K562 (cell line): Measurements from ENCODE around the gene ZNF644. TPM values are rescaled to one million over a fixed set of nuclear protein-coding genes. Genes with fewer than 3 reads are reported as not detected.

ENCODE experiments used
- GATAD2B ChIP-seq: fragments of 450-650 bp; IDR thresholded peaks from 2 replicates; pipeline ENCODE4 v1.6.1; 2017; ENCODE audit warnings: mild to moderate bottlenecking, borderline replicate concordance
- HIVEP1 ChIP-seq: fragments of 250-450 bp; sonication (Bioruptor Pico); IDR thresholded peaks from 2 replicates; pipeline ENCODE4 v1.4.0; 2020; ENCODE audit warnings: mild to moderate bottlenecking
- polyA plus RNA-seq, 8 experiments: library from polyadenylated mRNA; depleted of rRNA in 4 of 8; stranded (reverse) in 5 of 8; unstranded in 3 of 8; fragments of >200 nt; fragmentation: Nextera tagmentation in 2 of 8; fragmentation: Illumina TruSeq in 1 of 8; extraction: Ambion mirVana in 2 of 8; extraction: Trizol in 1 of 8; gene quantifications; 2 replicates each; pipeline versions ENCODE4 v1.2.1 to v1.2.3, GENCODE V29; 2011 to 2014; ENCODE audit warnings: inconsistent platforms in 1 of 8, missing spikeins in 1 of 8
- total RNA-seq, 7 experiments: library from RNA; depleted of rRNA in 6 of 7; stranded (reverse); fragments of >200 nt in 6 of 7; fragmentation: Illumina TruSeq in 2 of 7; extraction: Trizol in 2 of 7; gene quantifications; 2 replicates each; pipeline versions ENCODE4 v1.2.1 to v1.2.3, GENCODE V29; 2011 to 2021; ENCODE audit warnings: low replicate concordance in 1 of 7
- TF ChIP-seq, protein P1 (sequence below): fragments of 200-600 bp; sonication (generic); IDR thresholded peaks from one replicate; pipeline ENCODE4 v1.6.1; 2012; ENCODE audit warnings: mild to moderate bottlenecking, low read depth, low read length, inconsistent platforms

The ZNF644 gene
- total and polyA plus RNA-seq, 9 of the 15 experiments (the other 6 are each of a cell fraction or from before 2014, with no cell fraction given), result 25.3 to 71.4 (median 39.6) TPM

DNA sequence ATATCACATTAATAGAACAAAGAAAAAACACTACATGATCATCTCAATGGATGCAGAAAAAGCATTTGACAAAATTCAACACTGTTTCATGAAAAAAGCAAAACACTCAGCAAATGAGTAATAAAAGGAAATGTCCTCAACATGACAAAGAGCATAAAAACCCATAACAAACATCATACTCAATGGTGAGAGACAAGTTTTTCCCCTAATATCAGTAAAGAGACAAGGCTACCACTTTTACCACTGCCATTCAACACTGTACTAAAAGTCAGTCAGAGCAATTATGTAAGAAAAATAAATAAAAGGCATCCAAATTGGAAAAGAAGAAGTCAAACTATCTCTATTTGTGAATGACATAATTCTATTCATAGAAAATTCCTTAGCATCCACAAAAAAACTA is 64.3 kb downstream of the ZNF644 start (continued):
- TF ChIP-seq, protein P1, sequence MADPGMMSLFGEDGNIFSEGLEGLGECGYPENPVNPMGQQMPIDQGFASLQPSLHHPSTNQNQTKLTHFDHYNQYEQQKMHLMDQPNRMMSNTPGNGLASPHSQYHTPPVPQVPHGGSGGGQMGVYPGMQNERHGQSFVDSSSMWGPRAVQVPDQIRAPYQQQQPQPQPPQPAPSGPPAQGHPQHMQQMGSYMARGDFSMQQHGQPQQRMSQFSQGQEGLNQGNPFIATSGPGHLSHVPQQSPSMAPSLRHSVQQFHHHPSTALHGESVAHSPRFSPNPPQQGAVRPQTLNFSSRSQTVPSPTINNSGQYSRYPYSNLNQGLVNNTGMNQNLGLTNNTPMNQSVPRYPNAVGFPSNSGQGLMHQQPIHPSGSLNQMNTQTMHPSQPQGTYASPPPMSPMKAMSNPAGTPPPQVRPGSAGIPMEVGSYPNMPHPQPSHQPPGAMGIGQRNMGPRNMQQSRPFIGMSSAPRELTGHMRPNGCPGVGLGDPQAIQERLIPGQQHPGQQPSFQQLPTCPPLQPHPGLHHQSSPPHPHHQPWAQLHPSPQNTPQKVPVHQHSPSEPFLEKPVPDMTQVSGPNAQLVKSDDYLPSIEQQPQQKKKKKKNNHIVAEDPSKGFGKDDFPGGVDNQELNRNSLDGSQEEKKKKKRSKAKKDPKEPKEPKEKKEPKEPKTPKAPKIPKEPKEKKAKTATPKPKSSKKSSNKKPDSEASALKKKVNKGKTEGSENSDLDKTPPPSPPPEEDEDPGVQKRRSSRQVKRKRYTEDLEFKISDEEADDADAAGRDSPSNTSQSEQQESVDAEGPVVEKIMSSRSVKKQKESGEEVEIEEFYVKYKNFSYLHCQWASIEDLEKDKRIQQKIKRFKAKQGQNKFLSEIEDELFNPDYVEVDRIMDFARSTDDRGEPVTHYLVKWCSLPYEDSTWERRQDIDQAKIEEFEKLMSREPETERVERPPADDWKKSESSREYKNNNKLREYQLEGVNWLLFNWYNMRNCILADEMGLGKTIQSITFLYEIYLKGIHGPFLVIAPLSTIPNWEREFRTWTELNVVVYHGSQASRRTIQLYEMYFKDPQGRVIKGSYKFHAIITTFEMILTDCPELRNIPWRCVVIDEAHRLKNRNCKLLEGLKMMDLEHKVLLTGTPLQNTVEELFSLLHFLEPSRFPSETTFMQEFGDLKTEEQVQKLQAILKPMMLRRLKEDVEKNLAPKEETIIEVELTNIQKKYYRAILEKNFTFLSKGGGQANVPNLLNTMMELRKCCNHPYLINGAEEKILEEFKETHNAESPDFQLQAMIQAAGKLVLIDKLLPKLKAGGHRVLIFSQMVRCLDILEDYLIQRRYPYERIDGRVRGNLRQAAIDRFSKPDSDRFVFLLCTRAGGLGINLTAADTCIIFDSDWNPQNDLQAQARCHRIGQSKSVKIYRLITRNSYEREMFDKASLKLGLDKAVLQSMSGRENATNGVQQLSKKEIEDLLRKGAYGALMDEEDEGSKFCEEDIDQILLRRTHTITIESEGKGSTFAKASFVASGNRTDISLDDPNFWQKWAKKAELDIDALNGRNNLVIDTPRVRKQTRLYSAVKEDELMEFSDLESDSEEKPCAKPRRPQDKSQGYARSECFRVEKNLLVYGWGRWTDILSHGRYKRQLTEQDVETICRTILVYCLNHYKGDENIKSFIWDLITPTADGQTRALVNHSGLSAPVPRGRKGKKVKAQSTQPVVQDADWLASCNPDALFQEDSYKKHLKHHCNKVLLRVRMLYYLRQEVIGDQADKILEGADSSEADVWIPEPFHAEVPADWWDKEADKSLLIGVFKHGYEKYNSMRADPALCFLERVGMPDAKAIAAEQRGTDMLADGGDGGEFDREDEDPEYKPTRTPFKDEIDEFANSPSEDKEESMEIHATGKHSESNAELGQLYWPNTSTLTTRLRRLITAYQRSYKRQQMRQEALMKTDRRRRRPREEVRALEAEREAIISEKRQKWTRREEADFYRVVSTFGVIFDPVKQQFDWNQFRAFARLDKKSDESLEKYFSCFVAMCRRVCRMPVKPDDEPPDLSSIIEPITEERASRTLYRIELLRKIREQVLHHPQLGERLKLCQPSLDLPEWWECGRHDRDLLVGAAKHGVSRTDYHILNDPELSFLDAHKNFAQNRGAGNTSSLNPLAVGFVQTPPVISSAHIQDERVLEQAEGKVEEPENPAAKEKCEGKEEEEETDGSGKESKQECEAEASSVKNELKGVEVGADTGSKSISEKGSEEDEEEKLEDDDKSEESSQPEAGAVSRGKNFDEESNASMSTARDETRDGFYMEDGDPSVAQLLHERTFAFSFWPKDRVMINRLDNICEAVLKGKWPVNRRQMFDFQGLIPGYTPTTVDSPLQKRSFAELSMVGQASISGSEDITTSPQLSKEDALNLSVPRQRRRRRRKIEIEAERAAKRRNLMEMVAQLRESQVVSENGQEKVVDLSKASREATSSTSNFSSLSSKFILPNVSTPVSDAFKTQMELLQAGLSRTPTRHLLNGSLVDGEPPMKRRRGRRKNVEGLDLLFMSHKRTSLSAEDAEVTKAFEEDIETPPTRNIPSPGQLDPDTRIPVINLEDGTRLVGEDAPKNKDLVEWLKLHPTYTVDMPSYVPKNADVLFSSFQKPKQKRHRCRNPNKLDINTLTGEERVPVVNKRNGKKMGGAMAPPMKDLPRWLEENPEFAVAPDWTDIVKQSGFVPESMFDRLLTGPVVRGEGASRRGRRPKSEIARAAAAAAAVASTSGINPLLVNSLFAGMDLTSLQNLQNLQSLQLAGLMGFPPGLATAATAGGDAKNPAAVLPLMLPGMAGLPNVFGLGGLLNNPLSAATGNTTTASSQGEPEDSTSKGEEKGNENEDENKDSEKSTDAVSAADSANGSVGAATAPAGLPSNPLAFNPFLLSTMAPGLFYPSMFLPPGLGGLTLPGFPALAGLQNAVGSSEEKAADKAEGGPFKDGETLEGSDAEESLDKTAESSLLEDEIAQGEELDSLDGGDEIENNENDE, result no peak
- TF ChIP-seq HIVEP1 (CRISPR knock-in tag) (no peak), GATAD2B (no peak)
